ENCODE data around the gene UGT1A8. TPM values are rescaled to one million over a fixed set of nuclear protein-coding genes. Genes with fewer than 3 reads are reported as not detected.

Gene UGT1A8
- polyA plus RNA-seq, 4 donors: 0.07 to 13.6 (median 4.9) TPM

- Histone ChIP-seq H3K27ac (ENCODE audit: low read depth in 1 of 3, low read length in 2 of 3) (no peak overlapping the region), H3K4me1 (ENCODE audit: control insufficient read depth in 3 of 3, insufficient read depth in 2 of 3, low read depth in 1 of 3, low read length in 2 of 3) (peaks cover 0 to 14% (median 0%) of the 10 kb centered on the region in 3 donors), H3K9me3 (ENCODE audit: control insufficient read depth in 2 of 2, insufficient read depth in 1 of 2, low read depth in 1 of 2, low read length in 1 of 2) (no peaks in the 10 kb centered on the region), H3K27me3 (ENCODE audit: control insufficient read depth in 3 of 3, insufficient read depth in 3 of 3, low read length in 3 of 3) (no peaks in the 10 kb centered on the region), H3K36me3 (ENCODE audit: control insufficient read depth in 3 of 3, insufficient read depth in 2 of 3, low read depth in 1 of 3, low read length in 3 of 3) (no peaks in the 10 kb centered on the region), H3K4me3 (ENCODE audit: low read depth in 1 of 3, low read length in 3 of 3) (no peak overlapping the region)
- no peak for FAIRE-seq
- 82 to 90% (median 84%) methylated on average over 9 of the region's 9 CpGs for WGBS, 3 donors
- DNase-seq: no peak
These were observed 174.5 kb downstream of the UGT1A8 start for GRCh38 chr2:233791883-233792329.

- no peak for FAIRE-seq
- H3K9me3 ChIP-seq (ENCODE audit: control insufficient read depth in 2 of 2, insufficient read depth in 1 of 2, low read depth in 1 of 2, low read length in 1 of 2): no peaks in the 10 kb centered on the region
- H3K27ac ChIP-seq (ENCODE audit: low read depth in 1 of 3, low read length in 2 of 3): no peak overlapping the region
- H3K4me1 ChIP-seq (ENCODE audit: control insufficient read depth in 3 of 3, insufficient read depth in 2 of 3, low read depth in 1 of 3, low read length in 2 of 3): peaks cover 0 to 14% (median 0%) of the 10 kb centered on the region in 3 donors
- WGBS, 3 donors: 89 to 91% (median 89%) methylated on average over 7 of the region's 7 CpGs
- no peak overlapping the region for H3K4me3 ChIP-seq (ENCODE audit: low read depth in 1 of 3, low read length in 3 of 3)
- no peaks in the 10 kb centered on the region for H3K27me3 ChIP-seq (ENCODE audit: control insufficient read depth in 3 of 3, insufficient read depth in 3 of 3, low read length in 3 of 3)
- H3K36me3 ChIP-seq (ENCODE audit: control insufficient read depth in 3 of 3, insufficient read depth in 2 of 3, low read depth in 1 of 3, low read length in 3 of 3): no peaks in the 10 kb centered on the region
- DNase-seq: no peak
These were observed 175.3 kb downstream of the UGT1A8 start for GRCh38 chr2:233792720-233793119.

- peak; percentile 11 to 74 for DNase-seq
- no peaks in the 10 kb centered on the region for H3K36me3 ChIP-seq (ENCODE audit: control insufficient read depth in 3 of 3, insufficient read depth in 2 of 3, low read depth in 1 of 3, low read length in 3 of 3)
- H3K4me1 ChIP-seq (ENCODE audit: control insufficient read depth in 3 of 3, insufficient read depth in 2 of 3, low read depth in 1 of 3, low read length in 2 of 3): peaks cover 0 to 14% (median 0%) of the 10 kb centered on the region in 3 donors
- H3K9me3 ChIP-seq (ENCODE audit: control insufficient read depth in 2 of 2, insufficient read depth in 1 of 2, low read depth in 1 of 2, low read length in 1 of 2): no peaks in the 10 kb centered on the region
- FAIRE-seq: no peak
- no peak overlapping the region for H3K4me3 ChIP-seq (ENCODE audit: low read depth in 1 of 3, low read length in 3 of 3)
- no peaks in the 10 kb centered on the region for H3K27me3 ChIP-seq (ENCODE audit: control insufficient read depth in 3 of 3, insufficient read depth in 3 of 3, low read length in 3 of 3)
- WGBS, 3 donors: 40 to 67% (median 44%) methylated on average over 18 of the region's 18 CpGs
- peak overlapping the region in 1 of 3 donors; percentile 30 for H3K27ac ChIP-seq (ENCODE audit: low read depth in 1 of 3, low read length in 2 of 3)
These were observed 176.2 kb downstream of the UGT1A8 start for GRCh38 chr2:233793465-233794127.

GRCh38 chr2:233794128-233794658 is 176.8 kb downstream of the UGT1A8 start:
- Histone ChIP-seq H3K36me3 (ENCODE audit: control insufficient read depth in 3 of 3, insufficient read depth in 2 of 3, low read depth in 1 of 3, low read length in 3 of 3) (no peaks in the 10 kb centered on the region), H3K4me3 (ENCODE audit: low read depth in 1 of 3, low read length in 3 of 3) (no peak overlapping the region), H3K4me1 (ENCODE audit: control insufficient read depth in 3 of 3, insufficient read depth in 2 of 3, low read depth in 1 of 3, low read length in 2 of 3) (peaks cover 0 to 14% (median 0%) of the 10 kb centered on the region in 3 donors), H3K9me3 (ENCODE audit: control insufficient read depth in 2 of 2, insufficient read depth in 1 of 2, low read depth in 1 of 2, low read length in 1 of 2) (no peaks in the 10 kb centered on the region), H3K27me3 (ENCODE audit: control insufficient read depth in 3 of 3, insufficient read depth in 3 of 3, low read length in 3 of 3) (no peaks in the 10 kb centered on the region), H3K27ac (ENCODE audit: low read depth in 1 of 3, low read length in 2 of 3) (no peak overlapping the region)
- WGBS, 3 donors: 76 to 79% (median 76%) methylated on average over 17 of the region's 17 CpGs
- FAIRE-seq: no peak
- DNase-seq: peak in 1 of 2 donors; percentile 38

GRCh38 chr2:233795735-233796171 is 178.3 kb downstream of the UGT1A8 start:
- no peaks in the 10 kb centered on the region for H3K9me3 ChIP-seq (ENCODE audit: control insufficient read depth in 2 of 2, insufficient read depth in 1 of 2, low read depth in 1 of 2, low read length in 1 of 2)
- peaks cover 0 to 14% (median 0%) of the 10 kb centered on the region in 3 donors for H3K4me1 ChIP-seq (ENCODE audit: control insufficient read depth in 3 of 3, insufficient read depth in 2 of 3, low read depth in 1 of 3, low read length in 2 of 3)
- no peaks in the 10 kb centered on the region for H3K36me3 ChIP-seq (ENCODE audit: control insufficient read depth in 3 of 3, insufficient read depth in 2 of 3, low read depth in 1 of 3, low read length in 3 of 3)
- H3K27ac ChIP-seq (ENCODE audit: low read depth in 1 of 3, low read length in 2 of 3): no peak overlapping the region
- WGBS, 3 donors: 94 to 97% (median 95%) methylated on average over 13 of the region's 13 CpGs
- no peak for FAIRE-seq
- no peak overlapping the region for H3K4me3 ChIP-seq (ENCODE audit: low read depth in 1 of 3, low read length in 3 of 3)
- no peaks in the 10 kb centered on the region for H3K27me3 ChIP-seq (ENCODE audit: control insufficient read depth in 3 of 3, insufficient read depth in 3 of 3, low read length in 3 of 3)
- DNase-seq: no peak

- no peak overlapping the region for H3K4me3 ChIP-seq (ENCODE audit: low read depth in 1 of 3, low read length in 3 of 3)
- H3K27ac ChIP-seq (ENCODE audit: low read depth in 1 of 3, low read length in 2 of 3): no peak overlapping the region
- 82 to 95% (median 90%) methylated on average over 9 of the region's 9 CpGs for WGBS, 3 donors
- DNase-seq (no peak), FAIRE-seq (no peak)
- no peaks in the 10 kb centered on the region for H3K27me3 ChIP-seq (ENCODE audit: control insufficient read depth in 3 of 3, insufficient read depth in 3 of 3, low read length in 3 of 3)
- no peaks in the 10 kb centered on the region for H3K36me3 ChIP-seq (ENCODE audit: control insufficient read depth in 3 of 3, insufficient read depth in 2 of 3, low read depth in 1 of 3, low read length in 3 of 3)
- peaks cover 0 to 14% (median 0%) of the 10 kb centered on the region in 3 donors for H3K4me1 ChIP-seq (ENCODE audit: control insufficient read depth in 3 of 3, insufficient read depth in 2 of 3, low read depth in 1 of 3, low read length in 2 of 3)
- no peaks in the 10 kb centered on the region for H3K9me3 ChIP-seq (ENCODE audit: control insufficient read depth in 2 of 2, insufficient read depth in 1 of 2, low read depth in 1 of 2, low read length in 1 of 2)
These were observed 178.8 kb downstream of the UGT1A8 start for GRCh38 chr2:233796254-233796653.

GRCh38 chr2:233798335-233799086 is 181.1 kb downstream of the UGT1A8 start:
- Histone ChIP-seq H3K9me3 (ENCODE audit: control insufficient read depth in 2 of 2, insufficient read depth in 1 of 2, low read depth in 1 of 2, low read length in 1 of 2) (no peaks in the 10 kb centered on the region), H3K36me3 (ENCODE audit: control insufficient read depth in 3 of 3, insufficient read depth in 2 of 3, low read depth in 1 of 3, low read length in 3 of 3) (no peaks in the 10 kb centered on the region), H3K4me3 (ENCODE audit: low read depth in 1 of 3, low read length in 3 of 3) (no peak overlapping the region), H3K27me3 (ENCODE audit: control insufficient read depth in 3 of 3, insufficient read depth in 3 of 3, low read length in 3 of 3) (no peaks in the 10 kb centered on the region), H3K4me1 (ENCODE audit: control insufficient read depth in 3 of 3, insufficient read depth in 2 of 3, low read depth in 1 of 3, low read length in 2 of 3) (peaks cover 0 to 7% (median 0%) of the 10 kb centered on the region in 3 donors), H3K27ac (ENCODE audit: low read depth in 1 of 3, low read length in 2 of 3) (no peak overlapping the region)
- whole genome bisulfite sequencing, 3 donors: 81 to 84% (median 84%) methylated on average over 14 of the region's 14 CpGs
- no peak for DNase-seq
- FAIRE-seq: no peak

GRCh38 chr2:233799087-233799665 is 181.7 kb downstream of the UGT1A8 start:
- no peak overlapping the region for H3K27ac ChIP-seq (ENCODE audit: low read depth in 1 of 3, low read length in 2 of 3)
- no peaks in the 10 kb centered on the region for H3K27me3 ChIP-seq (ENCODE audit: control insufficient read depth in 3 of 3, insufficient read depth in 3 of 3, low read length in 3 of 3)
- no peaks in the 10 kb centered on the region for H3K9me3 ChIP-seq (ENCODE audit: control insufficient read depth in 2 of 2, insufficient read depth in 1 of 2, low read depth in 1 of 2, low read length in 1 of 2)
- peaks cover 0 to 3% (median 0%) of the 10 kb centered on the region in 3 donors for H3K4me1 ChIP-seq (ENCODE audit: control insufficient read depth in 3 of 3, insufficient read depth in 2 of 3, low read depth in 1 of 3, low read length in 2 of 3)
- no peak for DNase-seq
- no peaks in the 10 kb centered on the region for H3K36me3 ChIP-seq (ENCODE audit: control insufficient read depth in 3 of 3, insufficient read depth in 2 of 3, low read depth in 1 of 3, low read length in 3 of 3)
- H3K4me3 ChIP-seq (ENCODE audit: low read depth in 1 of 3, low read length in 3 of 3): no peak overlapping the region
- FAIRE-seq: no peak
- 66 to 78% (median 74%) methylated on average over 7 of the region's 7 CpGs for WGBS, 3 donors
